GM12878 (cell line): Measurements from ENCODE around the gene TXNDC15. TPM values are rescaled to one million over a fixed set of nuclear protein-coding genes. Genes with fewer than 3 reads are reported as not detected.

Experiments used
- BACH1 ChIP-seq: fragments of 450-650 bp; IDR thresholded peaks from 2 replicates; pipeline ENCODE4 v1.6.1; 2017; ENCODE audit warnings: mild to moderate bottlenecking, borderline replicate concordance
- BCL11A ChIP-seq: IDR thresholded peaks from 2 replicates; pipeline ENCODE4 v1.6.1; 2011; ENCODE audit warnings: low read depth, low read length
- BCLAF1 ChIP-seq: fragments of 450-650 bp; IDR thresholded peaks from 2 replicates; pipeline ENCODE4 v1.6.1; 2017; ENCODE audit warnings: antibody characterized with exemption, mild to moderate bottlenecking, moderate library complexity
- EGR1 ChIP-seq, 2 experiments: IDR thresholded peaks; 1 replicate in 1 of 2; 2 replicates in 1 of 2; pipeline ENCODE4 v1.6.1; 2011 to 2012; ENCODE audit warnings: low read depth in 2 of 2, low read length in 2 of 2, borderline replicate concordance in 1 of 2, mild to moderate bottlenecking in 1 of 2, moderate library complexity in 1 of 2
- IKZF1 ChIP-seq: fragments of 450-650 bp; conservative IDR thresholded peaks from 2 replicates; pipeline ENCODE4 v1.6.1; 2017; ENCODE audit warnings: antibody characterized with exemption, mild to moderate bottlenecking
- IKZF2 ChIP-seq, 2 experiments: fragments of 450-650 bp; IDR thresholded peaks; 2 replicates each; pipeline ENCODE4 v1.6.1; 2017; ENCODE audit warnings: mild to moderate bottlenecking in 2 of 2, moderate library complexity in 2 of 2
- MAX ChIP-seq: IDR thresholded peaks from 2 replicates; pipeline ENCODE4 v1.6.1; 2012; ENCODE audit warnings: low read depth, low read length, improper control_type of control experiment
- MEF2B ChIP-seq: fragments of 450-650 bp; IDR thresholded peaks from 2 replicates; pipeline ENCODE4 v1.6.1; 2018; ENCODE audit warnings: mild to moderate bottlenecking, moderate library complexity; ENCODE audit not compliant: partially characterized antibody, poor library complexity, severe bottlenecking
- NR2C1 ChIP-seq: fragments of 450-650 bp; IDR thresholded peaks from 2 replicates; pipeline ENCODE4 v1.6.1; 2017; ENCODE audit warnings: antibody characterized with exemption, mild to moderate bottlenecking, moderate library complexity
- POLR2A ChIP-seq: IDR thresholded peaks from 2 replicates; pipeline ENCODE4 v1.6.1; 2011; ENCODE audit warnings: low read depth, mild to moderate bottlenecking, low read length
- POLR2AphosphoS2 ChIP-seq: IDR thresholded peaks from 2 replicates; pipeline ENCODE4 v1.6.1; 2011; ENCODE audit warnings: low read depth, mild to moderate bottlenecking, low read length, improper control_type of control experiment, moderate library complexity
- SRF ChIP-seq, 2 experiments: IDR thresholded peaks; 2 replicates each; pipeline ENCODE4 v1.6.1; 2011; ENCODE audit warnings: low read depth in 2 of 2, low read length in 2 of 2, mild to moderate bottlenecking in 1 of 2, moderate library complexity in 1 of 2
- STAT1 ChIP-seq: fragments of 450-650 bp; conservative IDR thresholded peaks from 2 replicates; pipeline ENCODE4 v1.6.1; 2014; ENCODE audit warnings: antibody characterized with exemption, mild to moderate bottlenecking
- TCF3 ChIP-seq: IDR thresholded peaks from 2 replicates; pipeline ENCODE4 v1.6.1; 2012; ENCODE audit warnings: low read depth, mild to moderate bottlenecking, low read length, borderline replicate concordance; ENCODE audit not compliant: insufficient read depth
- ZNF592 ChIP-seq: fragments of 450-650 bp; IDR thresholded peaks from 2 replicates; pipeline ENCODE4 v1.6.1; 2017; ENCODE audit warnings: mild to moderate bottlenecking, moderate library complexity
- ZSCAN29 ChIP-seq: fragments of 450-650 bp; IDR thresholded peaks from 2 replicates; pipeline ENCODE4 v1.6.1; 2017; ENCODE audit warnings: mild to moderate bottlenecking, moderate library complexity
- ZZZ3 ChIP-seq: IDR thresholded peaks from 2 replicates; pipeline ENCODE4 v1.6.1; 2011; ENCODE audit warnings: low read depth; ENCODE audit not compliant: control insufficient read depth, insufficient read length
- polyA plus RNA-seq, 11 experiments: library from polyadenylated mRNA; depleted of rRNA in 4 of 11; unstranded in 6 of 11; stranded (reverse) in 5 of 11; fragments of >200 nt; fragmentation: Nextera tagmentation in 4 of 11; fragmentation: Illumina TruSeq in 1 of 11; extraction: Ambion mirVana in 4 of 11; extraction: Trizol in 1 of 11; gene quantifications; 1 replicate in 1 of 11; 2 replicates in 10 of 11; pipeline versions ENCODE4 v1.2.1 to v1.2.3, GENCODE V29; 2011 to 2016; ENCODE audit warnings: inconsistent platforms in 2 of 11, missing spikeins in 2 of 11, low read depth in 1 of 11
- total RNA-seq, 4 experiments: library from RNA; depleted of rRNA in 3 of 4; stranded (reverse); fragments of >200 nt in 3 of 4; fragmentation: Illumina TruSeq in 1 of 4; extraction: Trizol in 1 of 4; gene quantifications; 2 replicates each; pipeline versions ENCODE4 v1.2.1 to v1.2.3, GENCODE V29; 2013 to 2021
- TF ChIP-seq, protein P1 (sequence below): fragments of 450-650 bp; formaldehyde crosslinking; IDR thresholded peaks from 2 replicates; pipeline ENCODE4 v1.4.0; 2022; ENCODE audit warnings: mild to moderate bottlenecking, moderate library complexity

Gene TXNDC15
- total and polyA plus RNA-seq, 10 of the 15 experiments (the other 5 are each of a cell fraction or from before 2014, with no cell fraction given): 8.1 to 60.6 (median 38.1) TPM

DNA sequence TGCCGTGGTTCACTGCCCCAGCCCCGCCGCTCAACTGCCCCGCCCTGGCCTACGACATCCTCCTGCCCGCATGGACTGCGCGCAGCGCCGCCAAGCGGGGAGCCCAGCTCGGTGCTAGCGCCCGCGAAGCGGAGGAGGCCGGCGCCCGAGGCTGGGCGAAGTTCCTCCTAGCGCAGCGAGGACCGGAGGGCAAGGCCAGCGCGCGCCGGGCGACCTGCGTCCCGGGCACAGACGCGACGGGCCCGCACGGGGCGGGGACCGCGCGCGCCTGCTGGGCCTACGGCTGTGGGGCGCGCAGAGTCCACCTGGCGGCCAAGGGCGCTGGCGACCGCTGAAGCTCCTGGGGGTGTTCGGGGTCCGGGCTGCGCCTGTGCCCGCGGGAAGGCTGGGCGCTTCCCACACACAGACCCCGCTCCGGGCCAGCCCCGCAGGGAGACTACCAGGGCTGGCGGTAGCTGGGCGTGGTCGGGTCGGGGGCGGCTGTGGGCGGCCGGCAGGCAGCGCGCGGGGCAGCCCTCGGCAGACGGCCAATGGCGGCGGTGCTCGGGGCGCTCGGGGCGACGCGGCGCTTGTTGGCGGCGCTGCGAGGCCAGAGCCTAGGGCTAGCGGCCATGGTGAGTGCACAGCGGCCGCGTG is 30.6 kb downstream of the TXNDC15 start, which contains the start of gene PCBD2 (continued):
- TF ChIP-seq ZNF592 (peak; percentile 53), IKZF2 (IDR thresholded peaks at IDR 0.05) (peak in 1 of 2 experiments; percentile 26; a peak in 1 of 4 replicates), BCL11A (peak; percentile 21; the same call in 1 of the 2 replicates), STAT1 (peak; percentile 85), EGR1 (IDR thresholded peaks at IDR 0.05; ENCODE audit: borderline replicate concordance in 1 of 2, low read depth in 2 of 2, low read length in 2 of 2) (peak in 1 of 2 experiments; percentile 68; a peak in 2 of 3 replicates), POLR2AphosphoS2 (peak; percentile 80), MEF2B (no peak), ZSCAN29 (0 out of 2 replicates have a peak, but pooled peaks have one; percentile 24), SRF (IDR thresholded peaks at IDR 0.05; ENCODE audit: low read depth in 2 of 2, low read length in 2 of 2) (peak in 1 of 2 experiments; percentile 52; a peak in 1 of 4 replicates), ZZZ3 (no peak), BCLAF1 (0 out of 2 replicates have a peak, but pooled peaks have one; percentile 29), MAX (peak; percentile 87), IKZF1 (peak; percentile 92), BACH1 (peak; percentile 88), NR2C1 (peak; percentile 14; the same call in 1 of the 2 replicates), TCF3 (no peak), POLR2A (peak; percentile 82)
- TF ChIP-seq, protein P1, sequence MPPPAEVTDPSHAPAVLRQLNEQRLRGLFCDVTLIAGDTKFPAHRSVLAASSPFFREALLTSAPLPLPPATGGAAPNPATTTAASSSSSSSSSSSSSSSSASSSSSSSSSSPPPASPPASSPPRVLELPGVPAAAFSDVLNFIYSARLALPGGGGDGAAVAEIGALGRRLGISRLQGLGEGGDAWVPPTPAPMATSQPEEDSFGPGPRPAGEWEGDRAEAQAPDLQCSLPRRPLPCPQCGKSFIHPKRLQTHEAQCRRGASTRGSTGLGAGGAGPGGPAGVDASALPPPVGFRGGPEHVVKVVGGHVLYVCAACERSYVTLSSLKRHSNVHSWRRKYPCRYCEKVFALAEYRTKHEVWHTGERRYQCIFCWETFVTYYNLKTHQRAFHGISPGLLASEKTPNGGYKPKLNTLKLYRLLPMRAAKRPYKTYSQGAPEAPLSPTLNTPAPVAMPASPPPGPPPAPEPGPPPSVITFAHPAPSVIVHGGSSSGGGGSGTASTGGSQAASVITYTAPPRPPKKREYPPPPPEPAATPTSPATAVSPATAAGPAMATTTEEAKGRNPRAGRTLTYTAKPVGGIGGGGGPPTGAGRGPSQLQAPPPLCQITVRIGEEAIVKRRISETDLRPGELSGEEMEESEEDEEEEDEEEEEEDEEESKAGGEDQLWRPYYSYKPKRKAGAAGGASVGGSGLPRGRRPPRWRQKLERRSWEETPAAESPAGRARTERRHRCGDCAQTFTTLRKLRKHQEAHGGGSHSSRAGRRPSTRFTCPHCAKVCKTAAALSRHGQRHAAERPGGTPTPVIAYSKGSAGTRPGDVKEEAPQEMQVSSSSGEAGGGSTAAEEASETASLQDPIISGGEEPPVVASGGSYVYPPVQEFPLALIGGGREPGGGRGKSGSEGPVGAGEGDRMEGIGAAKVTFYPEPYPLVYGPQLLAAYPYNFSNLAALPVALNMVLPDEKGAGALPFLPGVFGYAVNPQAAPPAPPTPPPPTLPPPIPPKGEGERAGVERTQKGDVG (CRISPR knock-in tag): no peak
